ENCODE results near the gene ZNF692. TPM values are rescaled to one million over a fixed set of nuclear protein-coding genes. Genes with fewer than 3 reads are reported as not detected.

ZNF692 gene
- total RNA-seq, 2 experiments from 2014 or later: 52.7 to 66.8 TPM

GRCh38 chr1:248800459-248800858, 58.4 kb downstream of the ZNF692 start:
- H3K27ac Mint-ChIP-seq: no peak overlapping the region
- no peak for DNase-seq
- CTCF ChIA-PET: interaction anchor here (1.3 kb wide), 1 partner anchor 14 kb away, joined by 4 read pairs; no protein-coding TSS in a partner anchor

More at GRCh38 chr1:248800459-248800858, 58.4 kb downstream of the ZNF692 start:
- H3K4me3 Mint-ChIP-seq: no peak overlapping the region
- peaks cover 10% of the 10 kb centered on the region for H3K27me3 Mint-ChIP-seq (ENCODE audit: low read depth)
- POLR2A ChIA-PET: no interaction called here
- no peaks in the 10 kb centered on the region for H3K36me3 Mint-ChIP-seq (ENCODE audit: low read depth)
- no peak for ATAC-seq
- peaks cover 10% of the 10 kb centered on the region for H3K4me1 Mint-ChIP-seq (ENCODE audit: low read depth)
- H3K9me3 Mint-ChIP-seq (ENCODE audit: insufficient read depth): no peaks in the 10 kb centered on the region

Small RNA genes lying within 50 kb of the gene (microRNA-seq; reads per million reads assigned to microRNA genes)
- 1.7 reads per million for gene MIR3124

Other genes starting within 250 kb of the ZNF692 start
- not detected for gene OR2T11, start 224.0 kb downstream of the ZNF692 start, total RNA-seq
- not detected for gene OR2T35, start 213.8 kb downstream of the ZNF692 start, total RNA-seq
- gene OR2T27, start 203.6 kb downstream of the ZNF692 start, total RNA-seq: not detected
- gene OR14I1, start 156.3 kb downstream of the ZNF692 start, total RNA-seq: not detected
- gene LYPD8, start 103.3 kb downstream of the ZNF692 start, total RNA-seq: not detected
- gene SH3BP5L, start 33.2 kb downstream of the ZNF692 start, total RNA-seq: 10 to 100 TPM; 28.9 to 31.4 TPM
- 10 to 100 TPM; 48.4 to 54.5 TPM for gene ZNF672, start 20.9 kb downstream of the ZNF692 start, total RNA-seq
- 1 to 10 TPM; 6.3 to 6.7 TPM for gene PGBD2, start 47.1 kb upstream of the ZNF692 start, total RNA-seq

Measured in activated CD8-positive, alpha-beta T cell treated with anti-CD3 and anti-CD28 coated beads, Interleukin-2, amount 10 ng/mL, durations not matched to agents 7 days and 5 days (primary cell).